ENCODE results near the gene SLC4A3. TPM values are rescaled to one million over a fixed set of nuclear protein-coding genes. Genes with fewer than 3 reads are reported as not detected.

SLC4A3 gene
- total and polyA plus RNA-seq, 2 donors (not counting 3 experiments of a cell fraction or from before 2014, with no cell fraction given): 0.29 to 0.35 TPM

GRCh38 chr2:219607931-219608330, 19.5 kb upstream of the SLC4A3 start:
- no peaks in the 10 kb centered on the region for H3K9me1 ChIP-seq (replicated peaks; ENCODE audit: control insufficient read depth, extremely low read depth, insufficient read depth, low read length)
- ChIA-PET CTCF (no interaction called here), POLR2A (no interaction called here)
- H4K20me1 ChIP-seq (replicated peaks; ENCODE audit: control insufficient read depth, extremely low read depth, insufficient read depth, low read length): no peaks in the 10 kb centered on the region
- TF ChIP-seq MAX (IDR thresholded peaks at IDR 0.05; ENCODE audit: insufficient read depth, insufficient read length) (no peak), MYC (IDR thresholded peaks at IDR 0.05; ENCODE audit: low read depth, low read length) (no peak), GATA2 (IDR thresholded peaks at IDR 0.05; ENCODE audit: insufficient read depth, insufficient read length, low read depth, low read length) (no peak), FOS (IDR thresholded peaks at IDR 0.05; ENCODE audit: borderline replicate concordance, insufficient read depth, low read length) (no peak), EZH2 (IDR thresholded peaks at IDR 0.05; ENCODE audit: borderline replicate concordance, low read depth, low read length, severe bottlenecking) (no peak), CTCF (IDR thresholded peaks at IDR 0.05; ENCODE audit: extremely low read depth in 1 of 2, insufficient read depth in 1 of 2, low read depth in 1 of 2, low read length in 2 of 2) (no peak)
- no peaks in the 10 kb centered on the region for H3K9me3 ChIP-seq (replicated peaks; ENCODE audit: control insufficient read depth, insufficient read depth, low read length)
- H3K4me3 ChIP-seq (replicated peaks in 1 of 3; ENCODE audit: insufficient read depth in 1 of 3, low read depth in 1 of 3, low read length in 3 of 3): no peak overlapping the region
- no peaks in the 10 kb centered on the region for H3K27me3 ChIP-seq (ENCODE audit: control insufficient read depth in 2 of 2, insufficient read depth in 2 of 2, low read length in 2 of 2)
- H2AFZ ChIP-seq (ENCODE audit: low read depth, low read length): no peak overlapping the region
- DNase-seq (ENCODE audit: low read depth, low spot score) (no peak), FAIRE-seq (no peak)
- dilution Hi-C loops (cut with MboI; ENCODE audit: extremely low pct_ligation_motif_present, low sequenced_read_pairs) (no loop called here), intact Hi-C loops (cut with micrococcal nuclease) (no loop called here)
- no peak overlapping the region for H3K4me2 ChIP-seq (ENCODE audit: insufficient read depth, low read length)
- BruUV-seq (replicated peaks): no TSS peak
- no peak overlapping the region for H3K9ac ChIP-seq (replicated peaks; ENCODE audit: extremely low read depth, insufficient read depth, low read length)
- H3K36me3 ChIP-seq (ENCODE audit: control insufficient read depth in 2 of 2, extremely low read depth in 1 of 2, insufficient read depth in 2 of 2, low read length in 2 of 2): peaks cover 2 to 14% of the 10 kb centered on the region in 2 experiments
- H3K27ac ChIP-seq (ENCODE audit: insufficient read depth, low read depth, low read length): no peak overlapping the region
- H3K4me1 ChIP-seq (ENCODE audit: control insufficient read depth, extremely low read depth, insufficient read depth, low read length): no peaks in the 10 kb centered on the region
- no peaks in the 10 kb centered on the region for H3K79me2 ChIP-seq (ENCODE audit: control insufficient read depth, insufficient read depth, low read length)
